ENCODE results near the gene CCNY.
A peak's percentile ranks its signal among the peaks of the same experiment; 100 is the strongest.

The CCNY gene

DNA sequence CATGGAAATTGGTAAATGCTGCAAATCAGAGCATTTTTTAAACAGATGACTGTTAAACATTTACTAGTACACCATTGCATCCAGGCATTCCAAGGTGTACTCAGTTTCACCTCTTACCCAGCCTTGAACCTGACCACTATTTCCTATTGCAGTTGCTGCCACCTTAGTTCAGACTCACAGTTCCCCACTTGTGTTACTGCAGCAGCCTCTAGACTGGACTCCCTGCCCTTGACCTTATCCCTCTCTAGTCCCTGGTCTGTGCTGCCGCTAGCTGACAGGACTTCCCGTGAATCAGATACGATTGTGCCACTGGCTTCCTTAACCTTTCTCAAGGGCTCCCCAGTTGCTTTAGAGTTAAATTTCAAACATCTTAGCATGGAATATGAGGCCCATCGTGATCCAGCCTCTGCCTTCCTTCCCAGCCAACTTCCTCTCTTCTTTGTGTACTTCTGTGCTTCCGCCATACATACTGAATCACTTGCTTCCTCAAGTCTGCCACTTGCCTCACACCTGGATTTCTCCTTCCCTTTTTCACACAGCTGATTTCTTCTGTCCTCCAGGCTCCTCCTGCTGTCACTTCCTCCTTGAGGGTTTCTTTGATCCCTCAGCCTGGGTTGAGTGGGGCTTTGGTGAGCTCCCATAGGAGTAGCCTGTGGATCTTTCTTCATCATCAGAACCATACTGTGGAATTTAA lies 150.1 kb downstream of the CCNY start:
- no peak for DNase-seq (ENCODE audit: low read depth)

DNA sequence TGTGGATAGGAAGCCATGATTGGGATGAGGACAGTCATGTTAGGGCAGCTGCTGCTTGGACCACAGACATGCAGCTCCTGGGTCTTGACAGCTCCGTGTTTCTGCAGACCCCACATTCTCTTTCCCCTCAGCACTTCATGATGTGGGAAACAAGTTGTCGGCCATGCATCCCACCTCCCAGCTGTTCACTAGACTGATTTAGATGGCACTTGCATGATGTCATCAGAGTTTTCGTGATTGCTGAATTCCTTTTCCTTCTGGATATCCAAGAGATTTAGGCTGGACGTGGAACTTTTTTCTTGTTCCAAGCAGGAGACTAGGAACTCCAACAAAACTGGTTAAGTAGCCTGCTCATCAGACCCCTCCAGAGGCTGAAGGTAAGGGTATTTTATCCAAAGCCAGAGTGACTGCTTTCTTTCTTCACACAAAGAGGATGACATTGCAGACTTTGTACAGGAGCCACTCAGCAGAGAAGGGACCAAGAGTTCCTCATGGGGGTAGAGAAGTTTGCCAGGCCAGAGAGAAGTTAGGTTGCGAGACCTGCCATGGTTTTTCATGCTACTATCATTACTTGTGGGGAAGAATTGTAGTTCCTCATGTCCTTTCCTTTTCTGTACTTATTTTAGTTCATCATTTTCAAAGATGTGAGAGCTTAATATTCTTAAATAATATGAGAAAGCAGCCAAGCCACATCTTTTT lies 151.2 kb downstream of the CCNY start:
- no peak for DNase-seq (ENCODE audit: low read depth)

DNA sequence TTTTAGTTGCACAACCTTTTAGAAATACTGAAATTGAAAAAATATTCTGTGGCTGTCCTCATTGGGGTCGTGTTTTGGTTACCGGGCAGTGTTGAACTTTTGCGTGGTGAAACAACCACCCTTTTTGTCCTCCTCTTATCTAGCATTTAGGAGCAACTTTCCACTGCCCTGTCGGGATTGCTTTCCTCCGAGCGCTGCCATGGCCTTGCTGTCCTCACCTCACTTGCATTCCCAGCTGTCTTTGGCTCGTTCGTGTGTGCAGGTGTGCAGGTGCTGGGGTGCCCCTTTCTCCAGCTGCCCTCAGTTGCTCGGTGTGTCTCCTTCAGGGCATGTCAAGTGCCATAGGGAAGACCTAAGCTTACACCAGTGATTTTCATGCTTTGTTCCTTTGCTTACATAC lies 151.9 kb downstream of the CCNY start:
- DNase-seq (ENCODE audit: low read depth) = no peak

DNA sequence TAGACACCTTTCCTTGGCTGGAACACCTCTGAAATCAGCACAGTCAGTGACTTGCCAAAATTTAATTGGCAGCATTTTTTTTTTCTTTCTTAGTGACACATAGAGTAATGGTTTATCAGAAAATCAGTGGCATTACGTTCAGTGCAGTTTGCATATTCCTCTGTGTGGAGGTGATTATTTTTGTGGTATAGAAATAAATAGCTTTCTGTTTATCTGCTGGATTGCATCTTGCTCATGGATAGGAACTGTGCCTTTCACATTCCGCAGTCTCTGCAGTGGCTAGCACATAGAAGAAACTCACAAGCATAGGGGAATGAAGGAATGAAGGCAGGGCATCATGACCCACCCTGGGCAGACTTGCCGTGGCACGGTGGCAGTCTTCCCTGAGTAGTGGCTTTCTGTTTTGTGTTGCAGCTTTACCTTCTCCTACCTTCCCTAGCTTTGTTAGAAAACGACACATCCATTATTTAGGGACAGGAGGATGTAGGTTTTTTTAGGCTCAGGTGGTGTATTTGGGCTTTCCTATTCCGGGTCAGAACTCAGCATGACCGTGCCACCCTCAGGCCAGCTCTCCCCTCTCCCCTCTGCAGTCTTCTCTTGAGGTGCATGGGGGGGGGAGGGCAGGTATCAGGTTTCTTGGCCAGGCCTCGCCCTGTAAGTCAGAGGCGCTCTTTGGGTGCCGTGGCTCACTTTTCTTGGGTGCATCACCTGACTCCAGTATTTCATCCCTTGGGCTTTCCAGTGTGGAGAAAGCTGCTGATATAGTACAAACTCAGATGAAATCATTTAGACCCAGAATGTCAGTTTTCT lies 156.3 kb downstream of the CCNY start:
- DNase-seq (ENCODE audit: low read depth) = no peak

DNA sequence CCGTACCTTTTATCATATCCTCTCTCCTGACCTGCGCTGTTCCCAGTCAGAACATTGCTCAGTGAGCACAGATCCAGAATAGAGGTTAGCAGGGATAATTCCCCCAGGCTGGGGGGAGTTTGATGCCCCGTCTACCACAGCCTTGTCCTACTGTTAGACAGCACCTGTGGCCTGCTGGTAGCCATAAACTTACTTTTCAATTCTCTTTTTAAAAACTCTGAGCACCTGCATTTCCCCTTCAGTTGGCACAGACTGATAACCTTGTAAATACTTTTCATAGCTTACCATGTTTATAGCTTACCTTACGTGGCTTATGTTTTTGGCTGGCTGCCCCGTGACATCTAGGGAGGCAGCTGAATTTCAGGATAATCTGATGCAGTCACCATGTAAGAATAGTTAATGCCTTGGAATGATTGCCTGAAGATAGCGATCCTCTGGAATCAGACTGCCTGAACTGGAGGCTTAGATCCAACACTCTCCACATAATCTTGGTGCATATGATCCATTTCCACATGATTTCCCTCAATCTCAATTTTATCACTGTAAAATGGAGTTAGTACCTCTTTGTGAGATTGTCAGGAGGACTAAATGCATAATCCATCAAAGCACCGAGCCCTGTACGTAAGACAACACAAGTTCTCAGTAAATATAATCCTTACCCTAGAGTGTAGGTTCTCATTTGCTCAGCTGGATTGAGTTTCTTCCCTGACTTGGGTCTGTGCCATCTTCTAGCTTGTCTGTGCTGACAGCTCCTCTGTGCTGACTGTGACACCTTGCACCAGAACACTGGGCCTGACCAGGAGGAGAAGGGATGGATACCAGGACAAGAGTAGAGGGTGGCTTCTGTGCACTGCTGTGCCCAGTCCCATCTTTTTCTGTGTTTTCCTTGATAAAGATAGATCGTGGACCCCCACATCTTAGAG lies 157.1 kb downstream of the CCNY start:
- DNase-seq (ENCODE audit: low read depth) = no peak

DNA sequence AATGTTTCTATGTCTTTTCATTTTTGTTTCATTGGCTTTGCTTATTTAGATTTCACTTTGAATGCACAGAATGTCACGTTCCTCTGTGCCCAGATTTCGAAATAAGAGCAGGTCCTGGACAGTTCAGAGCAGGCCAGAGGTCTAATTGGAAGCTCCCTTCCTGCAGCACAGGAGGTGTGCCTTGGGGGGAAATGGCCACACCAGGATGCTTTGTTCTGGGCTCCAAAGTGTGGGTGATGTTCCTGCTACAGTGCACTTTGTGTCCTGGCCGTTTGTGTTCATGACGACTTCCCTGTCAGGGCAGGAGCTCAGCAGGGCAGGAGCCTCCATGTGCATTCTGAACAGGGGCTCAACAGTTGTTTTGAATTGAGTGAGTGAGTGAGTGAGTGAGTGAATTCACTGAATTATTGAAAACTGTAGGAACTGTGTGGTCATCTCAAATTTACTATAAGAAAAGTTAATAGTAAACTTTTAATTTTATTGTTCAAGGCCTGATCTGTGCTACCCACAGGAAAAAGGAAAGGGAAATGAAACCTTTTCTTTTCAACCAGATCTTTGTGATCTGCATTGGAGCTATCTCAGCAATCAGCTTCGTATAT lies 159.3 kb downstream of the CCNY start:
- DNase-seq (ENCODE audit: low read depth) = peak; percentile 35

DNA sequence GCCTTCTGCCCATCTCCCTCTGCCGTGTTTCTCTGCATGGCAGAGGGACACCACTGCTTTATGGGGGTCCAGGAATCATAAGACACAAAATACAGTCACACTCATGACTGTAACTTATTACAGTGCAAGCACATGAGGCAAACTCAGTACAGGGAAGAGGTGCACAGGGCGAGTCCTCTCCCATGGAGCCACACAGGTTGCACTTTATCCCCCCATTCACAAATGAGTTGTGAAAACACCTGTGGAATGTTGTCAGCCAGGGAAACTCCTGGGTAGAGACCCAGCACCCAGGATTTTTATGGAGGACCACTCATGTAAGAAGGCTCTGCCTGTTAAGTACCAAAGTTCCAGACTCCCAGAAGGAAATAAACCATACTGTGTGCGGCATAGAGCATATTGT lies 161.6 kb downstream of the CCNY start:
- no peak for DNase-seq (ENCODE audit: low read depth)

DNA sequence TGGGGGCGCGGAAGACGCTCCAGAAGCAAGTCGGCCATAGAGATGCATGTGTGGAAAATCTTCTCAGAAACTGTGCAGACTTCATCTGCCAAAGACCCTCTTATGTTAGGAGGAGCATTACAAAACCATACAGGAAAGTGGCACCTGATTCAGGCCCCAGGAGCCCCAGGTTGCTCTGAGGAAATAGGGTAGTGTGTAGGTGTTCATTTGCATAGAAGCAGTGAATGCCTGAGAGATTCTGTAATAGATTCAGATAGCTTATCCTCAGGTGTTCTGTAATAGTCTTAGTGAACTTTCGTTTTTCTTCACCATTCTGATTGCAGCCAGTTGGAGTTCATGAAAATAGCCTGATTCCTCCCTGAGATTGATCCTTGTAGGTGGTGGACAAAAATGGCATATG lies 162.4 kb downstream of the CCNY start:
- no peak for DNase-seq (ENCODE audit: low read depth)

DNA sequence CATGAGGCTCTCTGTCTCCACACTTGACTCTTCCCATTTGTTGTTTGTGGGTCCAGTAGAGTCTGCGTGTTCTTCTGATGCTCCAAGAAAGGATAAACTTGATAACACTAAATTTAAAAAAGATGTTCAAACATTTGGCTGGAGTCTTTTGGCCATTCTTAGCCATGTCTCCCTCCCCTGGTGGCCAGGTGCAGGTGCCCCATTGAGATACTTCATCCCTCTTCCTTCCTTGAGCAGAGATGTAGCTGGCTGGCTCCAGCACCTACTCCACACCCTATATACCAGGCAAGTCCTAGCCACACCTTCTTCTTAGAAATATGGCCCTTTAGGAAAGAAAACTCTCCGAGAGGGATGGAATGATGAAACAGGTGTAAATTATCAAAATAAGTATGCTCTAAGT lies 165.6 kb downstream of the CCNY start:
- no peak for DNase-seq (ENCODE audit: low read depth)

DNA sequence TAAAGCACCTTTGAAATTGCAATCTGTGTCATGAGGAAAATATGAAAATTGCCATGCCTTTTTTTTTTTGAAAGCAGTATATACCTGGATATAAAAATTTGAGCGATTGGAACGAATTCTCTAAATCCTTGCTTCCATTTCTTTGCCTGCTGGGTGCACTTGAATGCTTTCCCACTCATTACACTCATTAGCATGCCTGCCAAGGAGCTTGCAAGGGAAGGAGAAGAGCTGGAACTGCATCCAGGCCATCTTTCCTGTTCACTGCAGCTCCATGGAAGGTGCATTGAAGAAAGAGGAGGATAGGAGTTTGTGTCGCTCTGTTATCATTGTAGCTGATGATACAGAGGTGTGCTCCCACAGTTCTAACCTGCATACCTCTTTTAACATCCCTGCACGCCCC lies 166.4 kb downstream of the CCNY start:
- no peak for DNase-seq (ENCODE audit: low read depth)

DNA sequence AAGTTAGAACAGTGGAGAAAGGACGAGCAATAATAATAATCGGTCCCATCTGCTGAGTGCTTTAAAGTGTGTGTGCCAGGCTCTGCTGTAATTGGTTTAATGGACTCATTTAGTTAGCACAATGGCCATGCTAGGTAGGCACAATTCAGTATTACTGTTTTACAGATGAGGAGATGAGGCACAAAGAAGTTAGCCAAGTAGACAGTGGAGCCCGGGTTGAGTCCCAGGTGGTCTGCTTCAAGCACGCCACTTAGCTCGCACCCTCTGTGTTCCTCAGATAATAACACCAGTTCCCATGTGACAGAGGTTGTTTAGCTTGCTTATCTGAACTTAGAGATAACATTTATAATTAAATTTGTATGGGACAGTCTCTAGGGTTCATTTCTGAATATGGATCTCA lies 167.3 kb downstream of the CCNY start:
- DNase-seq (ENCODE audit: low read depth) = no peak

DNA sequence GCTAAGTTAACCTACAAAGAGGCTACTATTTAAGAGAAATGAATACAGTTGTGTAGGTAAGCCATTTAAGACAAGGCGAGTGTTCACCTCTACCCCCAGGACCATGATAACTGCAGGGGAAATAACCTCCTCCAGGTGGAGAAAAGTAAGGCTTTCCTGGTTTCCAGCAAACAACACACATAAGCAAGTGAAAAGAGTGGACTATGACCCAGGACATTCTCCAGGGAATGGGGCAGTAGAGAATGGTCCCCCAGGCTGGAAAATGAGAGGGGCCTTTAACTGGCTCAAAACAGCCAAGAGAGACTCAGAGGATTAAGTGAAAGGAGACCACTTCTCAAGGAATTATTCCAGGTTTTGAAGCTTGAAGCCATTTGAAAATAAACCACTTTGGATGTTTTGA lies 167.8 kb downstream of the CCNY start:
- no peak for DNase-seq (ENCODE audit: low read depth)

DNA sequence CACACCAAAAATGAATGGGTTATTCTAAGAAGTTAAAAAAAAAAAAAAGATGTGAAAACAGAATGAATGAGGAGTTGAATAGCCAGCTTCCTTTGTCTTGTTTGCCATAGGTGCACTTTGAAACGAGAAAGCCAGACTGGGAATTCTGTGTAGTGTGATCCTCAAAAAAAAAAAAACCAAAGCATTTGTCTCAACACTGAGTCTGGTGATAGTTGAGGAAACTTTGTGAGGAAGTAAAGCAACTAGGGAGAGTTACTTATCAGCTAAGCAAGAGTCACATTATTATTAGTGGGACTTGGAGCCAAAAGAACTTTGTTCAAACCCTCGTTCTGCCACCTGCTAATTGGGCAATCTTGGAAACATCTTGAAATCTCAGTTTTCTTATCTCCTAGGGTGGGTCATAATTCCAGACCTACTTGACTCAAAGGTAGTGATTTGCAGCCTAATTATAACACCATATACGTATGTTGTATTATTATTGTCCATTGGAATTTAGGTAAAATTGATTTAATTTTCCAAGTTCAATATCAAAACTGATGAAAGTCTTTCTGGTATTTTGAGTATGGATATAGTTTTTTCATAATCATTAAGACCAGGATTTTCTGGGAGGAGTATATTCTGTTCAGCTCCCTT lies 169.0 kb downstream of the CCNY start:
- DNase-seq (ENCODE audit: low read depth) = no peak

DNA sequence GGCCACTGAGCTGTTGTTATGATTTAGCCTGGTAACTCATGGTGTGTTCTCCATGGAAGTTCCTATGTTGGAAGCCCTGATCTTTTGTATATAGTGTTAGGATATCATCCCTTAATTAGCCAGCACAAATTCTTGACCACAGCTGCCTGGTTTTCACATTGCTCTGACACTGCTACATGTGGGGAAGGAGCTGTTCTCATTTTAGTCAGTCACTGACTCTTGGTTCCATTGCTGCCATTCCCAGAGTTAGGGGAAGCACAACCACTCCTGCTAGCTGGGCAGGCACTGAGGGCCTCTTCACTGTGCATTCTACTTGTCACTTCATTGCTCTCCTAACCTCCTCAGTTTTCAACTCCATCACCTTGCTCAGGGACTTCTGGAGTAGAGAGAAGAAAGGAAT lies 170.4 kb downstream of the CCNY start:
- no peak for DNase-seq (ENCODE audit: low read depth)

DNA sequence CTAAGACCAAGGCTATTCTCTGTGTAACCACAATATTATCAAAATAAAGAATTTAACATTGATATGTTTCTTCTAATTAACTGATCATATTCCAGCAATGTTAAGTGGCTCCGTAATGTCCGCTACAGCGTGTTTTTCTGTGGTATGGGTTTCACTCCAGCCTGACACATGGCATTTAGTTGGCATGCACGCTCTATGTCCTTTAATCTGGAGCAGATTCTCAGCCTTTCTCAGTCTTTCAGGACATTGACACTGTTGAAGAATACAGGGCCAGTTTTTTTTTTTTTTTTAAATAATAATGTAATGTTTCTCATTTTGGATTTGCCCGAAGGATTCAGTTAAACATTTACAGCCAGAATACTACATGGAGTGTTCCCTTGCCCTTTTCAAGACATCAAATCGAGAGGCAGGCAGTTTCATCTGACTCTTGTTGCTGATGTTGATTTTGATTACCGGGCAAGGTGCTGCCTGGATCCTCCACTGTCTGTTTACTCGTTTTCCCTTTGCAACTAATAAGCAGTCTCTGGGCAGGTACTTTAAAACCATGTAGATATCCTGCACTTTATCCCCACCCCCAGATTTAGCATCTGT lies 171.3 kb downstream of the CCNY start:
- DNase-seq (ENCODE audit: low read depth) = peak; percentile 23

DNA sequence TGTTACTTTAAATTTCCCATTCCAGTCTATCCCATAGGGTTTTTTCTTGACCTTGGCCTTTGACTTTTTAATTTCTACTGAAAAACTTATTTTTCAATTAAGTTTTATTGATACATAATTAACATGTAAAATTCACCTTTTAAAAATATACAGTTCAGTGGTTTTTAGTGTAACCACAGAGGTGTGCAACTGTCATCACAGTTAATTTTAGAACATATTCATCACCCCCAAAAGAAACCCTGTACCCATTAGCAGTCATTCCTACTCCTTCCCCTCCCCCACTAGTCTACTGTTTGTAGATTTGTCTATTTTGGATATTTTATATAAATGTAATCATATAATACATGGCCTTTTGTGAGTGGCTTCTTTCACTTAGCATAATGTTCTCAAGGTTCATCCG lies 172.3 kb downstream of the CCNY start:
- no peak for DNase-seq (ENCODE audit: low read depth)

DNA sequence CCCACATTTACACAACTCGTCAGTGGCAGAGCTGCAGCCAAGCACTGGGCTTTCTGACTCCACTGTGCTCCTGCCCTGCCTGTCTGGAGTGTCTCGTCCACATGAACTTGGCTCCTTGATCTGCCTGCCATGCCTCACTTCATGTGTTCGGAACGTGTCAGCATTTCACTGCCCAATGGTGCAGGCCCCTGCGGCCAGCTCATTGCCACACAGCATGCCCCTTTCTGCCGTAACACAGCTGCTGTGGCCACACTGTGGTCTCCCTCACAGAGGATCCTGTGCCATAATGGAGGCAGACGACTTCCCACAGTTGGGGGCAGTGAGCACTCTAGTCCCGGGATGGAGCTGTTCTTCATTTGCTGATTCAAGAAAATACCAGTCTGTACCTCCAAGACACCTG lies 174.6 kb downstream of the CCNY start:
- DNase-seq (ENCODE audit: low read depth) = no peak

DNA sequence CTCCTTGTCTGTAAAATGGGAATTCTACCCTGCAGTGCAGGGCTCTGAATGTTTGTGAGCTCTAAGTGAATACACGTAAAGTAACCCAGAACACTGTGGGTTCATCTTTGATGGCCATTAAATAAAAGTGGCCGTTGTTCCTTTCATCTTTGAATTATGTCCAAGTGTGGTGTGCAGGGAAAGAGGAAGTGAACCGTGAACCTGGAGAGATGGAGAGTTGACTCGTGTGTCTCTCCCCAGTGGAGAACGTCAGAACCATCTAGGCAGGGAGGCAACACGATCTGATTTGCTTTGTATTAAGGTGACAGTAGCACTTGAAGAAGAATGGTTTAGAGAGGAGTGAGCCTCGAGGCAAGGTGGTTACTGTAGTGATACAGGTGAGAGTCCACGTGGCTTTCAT lies 175.3 kb downstream of the CCNY start:
- no peak for DNase-seq (ENCODE audit: low read depth)

DNA sequence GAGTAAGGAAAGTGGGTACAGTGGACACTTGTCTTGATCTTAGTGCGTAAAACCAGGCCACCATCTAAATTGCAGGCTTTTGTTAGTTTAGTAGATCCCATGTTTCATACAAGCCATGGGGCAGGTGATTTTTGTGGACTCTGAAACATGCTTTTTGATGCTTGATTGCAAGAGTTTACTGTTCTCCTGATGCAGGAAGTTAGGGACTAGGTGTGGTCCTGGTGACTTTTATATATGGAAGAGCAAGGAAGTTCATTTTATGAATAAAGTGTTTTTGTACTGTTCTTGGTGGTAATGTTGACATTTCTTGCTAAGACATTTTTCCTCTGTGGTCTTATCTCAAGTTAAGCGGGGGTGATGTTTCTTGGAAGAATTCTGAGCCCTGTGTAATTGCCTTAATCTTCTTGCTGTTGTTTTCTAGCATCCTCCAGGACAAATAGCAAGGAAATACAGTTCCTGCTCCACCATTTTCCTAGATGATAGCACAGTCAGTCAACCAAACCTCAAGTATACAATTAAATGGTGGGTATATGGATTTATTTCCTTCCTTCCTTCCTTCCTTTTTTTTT lies 179.9 kb downstream of the CCNY start:
- DNase-seq (ENCODE audit: low read depth) = no peak

DNA sequence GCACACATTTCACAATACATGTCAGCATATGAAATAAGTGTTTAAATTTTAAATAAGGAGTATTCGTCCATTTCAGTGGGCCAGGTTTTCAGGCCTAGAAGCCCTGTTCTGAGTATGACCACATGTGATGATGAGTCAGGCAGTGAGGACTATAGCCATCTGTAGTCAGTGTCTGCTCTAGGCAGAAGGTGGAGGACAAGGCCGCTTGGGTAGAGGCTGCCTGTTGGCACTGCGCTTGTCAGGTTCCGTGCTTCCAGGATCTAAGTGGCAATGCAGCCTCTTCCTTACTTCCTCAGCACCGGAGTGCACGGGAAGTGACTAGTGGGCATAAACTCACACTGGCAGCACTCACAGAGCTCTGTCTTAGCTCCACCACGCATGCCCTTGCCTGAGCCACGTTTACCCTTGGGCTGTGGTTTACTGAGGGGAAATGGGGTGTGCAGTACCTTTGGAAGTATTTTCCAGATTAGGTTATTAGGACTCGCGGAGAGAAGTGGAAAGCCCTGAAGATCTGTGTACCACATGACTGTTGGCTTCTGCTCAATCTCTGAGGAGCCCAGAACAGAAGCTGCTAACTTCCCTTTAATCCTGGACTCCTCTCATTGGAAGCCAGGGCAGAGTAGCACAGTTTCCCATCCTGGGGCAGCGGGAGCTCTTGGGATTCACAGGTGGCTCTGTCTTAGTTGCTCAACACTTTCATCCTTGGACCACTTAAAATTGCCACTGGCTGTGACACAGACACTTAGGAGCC lies 181.3 kb downstream of the CCNY start:
- no peak for DNase-seq (ENCODE audit: low read depth)

All from fibroblast of gingiva (primary cell).